T47D (cell line): Measurements from ENCODE around the gene DNAJB1.
"Not testable (repeated sequence)": the region's sequence is repeated elsewhere in the genome, so short reads cannot be mapped to it uniquely, and the experiment has no call there.

ENCODE experiments used
- DNase-seq, 2 experiments: peaks; one replicate each; pipeline versions ENCODE4 v3.0.0 to v3.0.0-alpha.2; 2011 to 2012; ENCODE audit warnings: low read depth in 1 of 2, low spot score in 1 of 2
- JUND ChIP-seq: IDR thresholded peaks from 2 replicates; pipeline ENCODE4 v1.6.1; 2012; ENCODE audit warnings: low read depth
- in situ Hi-C: cut with HindIII; loops from 2 replicates; pipeline ENCODE4 v1.10.0; 2016; ENCODE audit warnings: low sequenced_read_pairs, low pct_unique_long_range_greater_than_20kb

Gene DNAJB1

GRCh38 chr19:14517840-14518505, at the start of gene DNAJB1:
Gene DNAJB1 (minus strand): TSS chr19:14518397. CDS start chr19:14518349, 48 bp downstream.
- DNase-seq, result peak; percentile 77 to 81
- in situ Hi-C loops, result no loop called here
- TF ChIP-seq JUND, result no peak

- in situ Hi-C loops, result no loop called here
- DNase-seq, result no peak
- TF ChIP-seq JUND, result no peak
These were observed 48.9 kb upstream of the DNAJB1 start for GRCh38 chr19:14567079-14567478.

GRCh38 chr19:14566712-14567077, 48.5 kb upstream of the DNAJB1 start:
- DNase-seq, result no peak
- in situ Hi-C loops, result no loop called here
- no peak for TF ChIP-seq JUND

- in situ Hi-C loops, result no loop called here
- TF ChIP-seq JUND, result no peak
- no peak for DNase-seq
These were observed 47.8 kb upstream of the DNAJB1 start for GRCh38 chr19:14565765-14566711.

GRCh38 chr19:14565298-14565679, 47.1 kb upstream of the DNAJB1 start:
- TF ChIP-seq JUND, result no peak
- in situ Hi-C loops, result no loop called here
- DNase-seq, result no peak

GRCh38 chr19:14564652-14565297, 46.6 kb upstream of the DNAJB1 start:
- DNase-seq, in situ Hi-C loops: not testable (repeated sequence)

- peak in 1 of 2 experiments; percentile 90 for DNase-seq
- in situ Hi-C loops, result no loop called here
- TF ChIP-seq JUND, result no peak
These were observed 45.9 kb upstream of the DNAJB1 start for GRCh38 chr19:14563989-14564651.

- in situ Hi-C loops, result no loop called here
- TF ChIP-seq JUND, result no peak
- DNase-seq, result no peak
These were observed 45.4 kb upstream of the DNAJB1 start for GRCh38 chr19:14563590-14563926.

- TF ChIP-seq JUND, result no peak
- DNase-seq, result no peak
- in situ Hi-C loops, result no loop called here
These were observed 44.7 kb upstream of the DNAJB1 start for GRCh38 chr19:14562660-14563589.

- no peak for TF ChIP-seq JUND
- DNase-seq, result peak in 1 of 2 experiments; percentile 27
- in situ Hi-C loops, result no loop called here
These were observed 43.7 kb upstream of the DNAJB1 start for GRCh38 chr19:14561847-14562351.

- in situ Hi-C loops, result no loop called here
- no peak for TF ChIP-seq JUND
These were observed 43.1 kb upstream of the DNAJB1 start for GRCh38 chr19:14561249-14561648.

More at GRCh38 chr19:14561249-14561648, 43.1 kb upstream of the DNAJB1 start:
- no peak for DNase-seq
